WERI-Rb-1 (cell line): ENCODE measurements around the gene RBP4.
A peak's percentile ranks its signal among the peaks of the same experiment; 100 is the strongest.

ENCODE experiments used
- DNase-seq: peaks from one replicate; pipeline ENCODE4 v3.0.0-alpha.2; 2020
- H3K27ac ChIP-seq: fragments of 250-450 bp; sonication (Bioruptor Pico); 2 replicates; pipeline ENCODE4 v1.5.1; 2020; ENCODE audit warnings: mild to moderate bottlenecking, moderate library complexity
- H3K27me3 ChIP-seq: fragments of 250-450 bp; sonication (Bioruptor Pico); 2 replicates; pipeline ENCODE4 v1.5.1; 2021; ENCODE audit warnings: mild to moderate bottlenecking, low read depth, moderate library complexity; ENCODE audit not compliant: insufficient read depth, severe bottlenecking
- H3K36me3 ChIP-seq: fragments of 250-450 bp; sonication (Bioruptor Pico); 2 replicates; pipeline ENCODE4 v1.5.1; 2020; ENCODE audit warnings: mild to moderate bottlenecking, moderate library complexity
- H3K4me3 ChIP-seq: 2 replicates; pipeline ENCODE4 v1.5.1; 2011; ENCODE audit warnings: low read depth, mild to moderate bottlenecking, control low read depth, low read length
- H3K9me3 ChIP-seq: fragments of 250-450 bp; sonication (Bioruptor Pico); 2 replicates; pipeline ENCODE4 v1.5.1; 2021; ENCODE audit warnings: mild to moderate bottlenecking, moderate library complexity; ENCODE audit not compliant: severe bottlenecking
- TF ChIP-seq, protein P1 (sequence below): IDR thresholded peaks from 2 replicates; pipeline ENCODE4 v1.5.1; 2011; ENCODE audit warnings: low read depth, mild to moderate bottlenecking, control low read depth, inconsistent platforms, low read length

The RBP4 gene

DNA sequence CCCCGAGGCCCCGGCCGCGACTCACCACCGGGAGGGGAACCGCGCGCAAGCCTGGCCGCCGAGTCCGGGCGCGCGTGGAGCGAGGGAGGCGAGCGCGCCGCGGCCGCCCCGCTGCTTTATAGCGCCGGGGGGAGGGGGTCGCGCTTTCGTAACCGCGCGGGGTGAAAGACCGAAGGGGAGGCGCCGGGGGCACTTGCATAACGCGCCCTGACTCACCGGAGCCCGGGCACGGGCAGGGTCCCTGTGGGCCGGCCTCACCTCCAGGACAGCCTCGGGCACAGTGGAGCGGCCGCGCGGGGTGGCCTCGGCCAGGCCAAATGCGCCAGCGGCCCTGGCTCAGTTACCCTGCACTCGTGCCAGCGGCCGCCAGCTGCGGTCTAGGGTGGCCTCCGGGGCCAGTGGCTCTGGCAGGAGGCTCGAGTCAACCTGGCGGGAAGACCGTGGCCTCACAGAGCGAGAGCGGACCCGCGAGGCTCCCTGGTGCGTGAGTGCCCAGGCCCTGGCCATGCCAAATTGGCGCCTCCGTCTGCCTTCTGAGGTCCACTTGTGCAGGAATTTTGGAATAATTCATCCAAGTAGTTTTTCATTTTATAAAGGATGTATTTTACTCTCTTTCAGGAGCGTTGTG is at the start of gene RBP4:
Gene RBP4 (minus strand): TSS at position 90 of the 628 bp plus-strand sequence. CDS start 207 bp downstream, outside the sequence.
- TF ChIP-seq, protein P1, sequence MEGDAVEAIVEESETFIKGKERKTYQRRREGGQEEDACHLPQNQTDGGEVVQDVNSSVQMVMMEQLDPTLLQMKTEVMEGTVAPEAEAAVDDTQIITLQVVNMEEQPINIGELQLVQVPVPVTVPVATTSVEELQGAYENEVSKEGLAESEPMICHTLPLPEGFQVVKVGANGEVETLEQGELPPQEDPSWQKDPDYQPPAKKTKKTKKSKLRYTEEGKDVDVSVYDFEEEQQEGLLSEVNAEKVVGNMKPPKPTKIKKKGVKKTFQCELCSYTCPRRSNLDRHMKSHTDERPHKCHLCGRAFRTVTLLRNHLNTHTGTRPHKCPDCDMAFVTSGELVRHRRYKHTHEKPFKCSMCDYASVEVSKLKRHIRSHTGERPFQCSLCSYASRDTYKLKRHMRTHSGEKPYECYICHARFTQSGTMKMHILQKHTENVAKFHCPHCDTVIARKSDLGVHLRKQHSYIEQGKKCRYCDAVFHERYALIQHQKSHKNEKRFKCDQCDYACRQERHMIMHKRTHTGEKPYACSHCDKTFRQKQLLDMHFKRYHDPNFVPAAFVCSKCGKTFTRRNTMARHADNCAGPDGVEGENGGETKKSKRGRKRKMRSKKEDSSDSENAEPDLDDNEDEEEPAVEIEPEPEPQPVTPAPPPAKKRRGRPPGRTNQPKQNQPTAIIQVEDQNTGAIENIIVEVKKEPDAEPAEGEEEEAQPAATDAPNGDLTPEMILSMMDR = no peak
- H3K36me3 ChIP-seq = no peaks in the 10 kb centered on the region
- no peak for DNase-seq
- no peak within 1 kb of the TSS for H3K27ac ChIP-seq
- H3K4me3 ChIP-seq = no peak within 1 kb of the TSS
- H3K27me3 ChIP-seq = no peaks in the 10 kb centered on the region
- H3K9me3 ChIP-seq = no peaks in the 10 kb centered on the region

- Histone ChIP-seq H3K27me3 (no peaks in the 10 kb centered on the region), H3K4me3 (no peak overlapping the region), H3K36me3 (peaks cover 9% of the 10 kb centered on the region; the same call in 1 of the 2 replicates), H3K27ac (no peak overlapping the region), H3K9me3 (no peaks in the 10 kb centered on the region)
- no peak for DNase-seq
- TF ChIP-seq, protein P1 = no peak
Observed at GRCh38 chr10:93639791-93640190, 38.8 kb upstream of the RBP4 start.

DNA sequence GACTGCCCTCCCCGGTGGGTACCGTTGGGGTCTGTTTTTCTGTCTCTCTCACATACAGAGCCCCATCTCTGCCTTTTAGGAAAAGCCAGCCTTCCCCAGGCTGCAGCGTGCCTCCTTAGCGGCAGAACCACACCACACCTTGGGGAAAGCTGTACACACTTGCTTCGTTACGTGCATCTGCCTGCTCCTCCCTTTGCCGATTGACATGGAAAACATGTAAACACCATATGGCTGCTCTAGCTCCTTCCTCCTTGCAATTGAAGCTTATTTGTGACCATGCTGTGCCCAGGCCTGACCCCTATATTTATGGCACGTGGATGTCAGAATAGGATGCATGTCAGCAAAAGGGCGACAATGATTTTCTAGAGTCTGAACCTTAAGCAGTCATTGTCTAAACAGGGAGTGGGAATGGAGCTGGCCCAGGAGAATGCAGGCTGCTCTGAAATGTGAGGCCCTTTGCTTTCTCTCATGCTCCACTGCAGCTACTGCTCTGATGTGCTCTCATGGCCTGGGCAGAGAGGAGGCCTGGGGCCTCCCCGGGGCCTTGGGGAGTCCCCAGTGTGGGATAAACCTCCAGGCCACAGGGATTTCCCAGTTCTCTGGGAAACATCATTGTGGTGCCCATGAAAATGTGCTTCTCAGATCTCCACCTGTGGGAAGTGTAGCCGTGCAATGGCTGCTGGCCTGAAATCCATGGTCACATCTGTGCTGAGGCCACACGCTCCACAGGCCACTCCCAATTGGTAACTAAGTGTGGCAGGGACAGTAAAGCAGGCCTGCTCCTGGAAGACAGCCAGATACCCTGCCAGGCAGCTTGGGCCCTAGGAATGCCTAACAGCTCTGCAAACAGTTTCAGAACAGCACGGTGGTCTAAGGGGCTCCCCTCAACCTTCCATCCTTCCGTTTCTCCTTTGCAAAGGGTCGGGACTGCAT is 29.9 kb upstream of the RBP4 start:
- TF ChIP-seq, protein P1 = no peak
- Histone ChIP-seq H3K27me3 (no peaks in the 10 kb centered on the region), H3K9me3 (no peaks in the 10 kb centered on the region), H3K4me3 (no peak overlapping the region), H3K36me3 (peaks cover 7% of the 10 kb centered on the region; the same call in 1 of the 2 replicates), H3K27ac (peak overlapping the region; percentile 64)
- peak; percentile 38 for DNase-seq

GRCh38 chr10:93629647-93630305 is 28.7 kb upstream of the RBP4 start:
- H3K27ac ChIP-seq = peak overlapping the region; percentile 56
- no peaks in the 10 kb centered on the region for H3K9me3 ChIP-seq
- H3K4me3 ChIP-seq = no peak overlapping the region
- peaks cover 13% of the 10 kb centered on the region for H3K36me3 ChIP-seq
- TF ChIP-seq, protein P1 = no peak
- no peak for DNase-seq
- H3K27me3 ChIP-seq = no peaks in the 10 kb centered on the region

- Histone ChIP-seq H3K9me3 (no peaks in the 10 kb centered on the region), H3K27ac (no peak overlapping the region), H3K27me3 (no peaks in the 10 kb centered on the region), H3K4me3 (no peak overlapping the region), H3K36me3 (peaks cover 19% of the 10 kb centered on the region)
- no peak for DNase-seq
- TF ChIP-seq, protein P1 = no peak
Observed at GRCh38 chr10:93628858-93629257, 27.8 kb upstream of the RBP4 start.
